ENCODE measurements around the gene ASB16. TPM values are rescaled to one million over a fixed set of nuclear protein-coding genes. Genes with fewer than 3 reads are reported as not detected.

The ASB16 gene
- polyA plus RNA-seq, 1 of the 3 experiments (the other 2 are of a cell fraction): not detected

DNA sequence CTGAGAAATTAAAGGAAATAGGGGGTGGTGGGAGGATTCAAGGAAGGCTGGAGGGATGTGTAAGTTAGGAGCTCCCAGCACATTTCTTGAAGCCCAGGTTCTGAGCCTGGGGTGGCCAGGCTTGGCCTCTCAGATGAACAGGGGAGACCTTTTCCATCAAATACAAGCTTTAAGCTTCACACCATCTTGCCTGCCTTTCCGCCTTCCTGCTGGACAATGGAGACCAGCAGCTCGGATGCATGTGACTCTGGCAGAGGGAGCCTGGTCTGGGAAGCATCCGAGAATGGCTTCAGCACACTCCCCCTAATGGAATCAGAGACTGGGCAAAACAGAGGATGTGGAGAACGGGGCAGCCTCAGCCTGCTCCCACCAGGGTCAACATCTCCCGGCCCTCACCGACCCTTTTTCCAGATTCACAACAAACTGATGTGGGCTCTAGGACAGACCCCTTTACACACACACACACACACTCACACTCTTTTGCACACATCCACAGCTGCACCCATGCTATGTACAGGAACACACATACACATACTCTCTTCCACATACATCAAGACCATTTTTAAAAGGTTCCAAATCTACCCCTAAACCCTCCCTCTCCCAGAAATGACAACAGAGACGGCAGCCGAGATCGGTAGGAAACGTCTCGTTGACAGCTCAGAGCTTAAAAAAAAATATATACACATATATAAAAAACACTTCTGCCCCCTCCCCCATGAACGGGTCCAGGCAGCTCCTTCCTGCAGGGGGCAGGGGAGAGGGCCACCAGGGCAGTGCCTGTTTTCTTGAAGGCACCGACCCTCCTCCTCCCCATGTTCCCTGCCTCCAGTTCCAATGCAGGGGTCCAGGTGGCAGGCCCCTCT lies 35.7 kb downstream of the ASB16 start:
- no peak overlapping the region for H3K9ac ChIP-seq
- H2AFZ ChIP-seq (ENCODE audit: low read depth): no peak overlapping the region
- no peaks in the 10 kb centered on the region for H3K9me3 ChIP-seq
- no peaks in the 10 kb centered on the region for H3K27me3 ChIP-seq (ENCODE audit: insufficient read depth)
- H3K9me2 ChIP-seq: no peaks in the 10 kb centered on the region
- H3K4me1 ChIP-seq (ENCODE audit: control insufficient read depth in 1 of 2, insufficient read depth in 2 of 2, low read depth in 1 of 2, low read length in 1 of 2): peaks cover 7 to 12% of the 10 kb centered on the region in 2 experiments; a peak in 3 of 4 replicates
- H3K36me3 ChIP-seq (replicated peaks in 1 of 2; ENCODE audit: control insufficient read depth in 1 of 2, insufficient read depth in 2 of 2, low read length in 1 of 2): peaks cover 27 to 41% of the 10 kb centered on the region in 2 experiments
- TF ChIP-seq, protein P1, sequence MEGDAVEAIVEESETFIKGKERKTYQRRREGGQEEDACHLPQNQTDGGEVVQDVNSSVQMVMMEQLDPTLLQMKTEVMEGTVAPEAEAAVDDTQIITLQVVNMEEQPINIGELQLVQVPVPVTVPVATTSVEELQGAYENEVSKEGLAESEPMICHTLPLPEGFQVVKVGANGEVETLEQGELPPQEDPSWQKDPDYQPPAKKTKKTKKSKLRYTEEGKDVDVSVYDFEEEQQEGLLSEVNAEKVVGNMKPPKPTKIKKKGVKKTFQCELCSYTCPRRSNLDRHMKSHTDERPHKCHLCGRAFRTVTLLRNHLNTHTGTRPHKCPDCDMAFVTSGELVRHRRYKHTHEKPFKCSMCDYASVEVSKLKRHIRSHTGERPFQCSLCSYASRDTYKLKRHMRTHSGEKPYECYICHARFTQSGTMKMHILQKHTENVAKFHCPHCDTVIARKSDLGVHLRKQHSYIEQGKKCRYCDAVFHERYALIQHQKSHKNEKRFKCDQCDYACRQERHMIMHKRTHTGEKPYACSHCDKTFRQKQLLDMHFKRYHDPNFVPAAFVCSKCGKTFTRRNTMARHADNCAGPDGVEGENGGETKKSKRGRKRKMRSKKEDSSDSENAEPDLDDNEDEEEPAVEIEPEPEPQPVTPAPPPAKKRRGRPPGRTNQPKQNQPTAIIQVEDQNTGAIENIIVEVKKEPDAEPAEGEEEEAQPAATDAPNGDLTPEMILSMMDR (IDR thresholded peaks at IDR 0.05): peak; percentile 39
- TF ChIP-seq NFIC (IDR thresholded peaks at IDR 0.05; ENCODE audit: borderline replicate concordance): no peak
- no peak for DNase-seq
- H4K20me1 ChIP-seq (ENCODE audit: insufficient read depth): no peaks in the 10 kb centered on the region; the same call in 1 of the 2 replicates
- H3K4me3 ChIP-seq (ENCODE audit: low read depth in 2 of 2, low read length in 1 of 2): no peak overlapping the region
- 77% methylated on average over 9 of the region's 13 CpGs for WGBS (ENCODE audit: low lambda C conversion rate)
- H3K27ac ChIP-seq (ENCODE audit: low read depth in 2 of 2, low read length in 1 of 2): no peak overlapping the region
- CTCF ChIA-PET: interaction anchor here (0.8 to 2.1 kb wide), 10 partner anchors 8 to 169 kb away, joined by 3 to 9 read pairs (median 4); no protein-coding TSS in a partner anchor
- POLR2A ChIA-PET: no interaction called here
- H3F3A ChIP-seq (replicated peaks; ENCODE audit: insufficient read depth): peaks cover 42% of the 10 kb centered on the region
- H3K4me2 ChIP-seq: no peak overlapping the region
- H3K79me2 ChIP-seq (ENCODE audit: insufficient read depth): no peaks in the 10 kb centered on the region

DNA sequence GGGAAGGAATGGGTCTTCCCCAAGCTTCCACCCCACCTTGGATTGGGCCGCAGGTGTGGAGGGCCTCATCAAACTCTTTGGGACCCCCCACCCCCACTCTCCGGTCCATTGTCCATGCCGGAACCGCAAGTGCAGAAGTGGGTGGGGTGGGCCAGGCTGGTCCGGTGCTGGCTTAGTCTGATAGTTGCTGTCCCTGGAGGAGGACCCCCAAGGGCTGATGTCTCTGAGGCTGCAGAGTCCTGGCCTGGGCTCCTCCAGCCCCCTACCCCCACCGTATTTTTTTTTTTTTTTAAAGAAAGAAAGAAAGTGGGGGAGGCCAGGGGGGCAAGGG lies 36.3 kb downstream of the ASB16 start:
- H3K36me3 ChIP-seq (replicated peaks in 1 of 2; ENCODE audit: control insufficient read depth in 1 of 2, insufficient read depth in 2 of 2, low read length in 1 of 2): peaks cover 29 to 47% of the 10 kb centered on the region in 2 experiments
- no peaks in the 10 kb centered on the region for H3K79me2 ChIP-seq (ENCODE audit: insufficient read depth)
- H4K20me1 ChIP-seq (ENCODE audit: insufficient read depth): no peaks in the 10 kb centered on the region; the same call in 1 of the 2 replicates
- H3K4me3 ChIP-seq (ENCODE audit: low read depth in 2 of 2, low read length in 1 of 2): no peak overlapping the region
- no peaks in the 10 kb centered on the region for H3K9me3 ChIP-seq
- no peak overlapping the region for H3K4me2 ChIP-seq
- ChIA-PET POLR2A (no interaction called here), CTCF (interaction anchor here (1.0 to 2.1 kb wide), 6 partner anchors 10 to 168 kb away, joined by 3 to 10 read pairs (median 5); no protein-coding TSS in a partner anchor)
- 83% methylated on average over 6 of the region's 6 CpGs for WGBS (ENCODE audit: low lambda C conversion rate)
- no peaks in the 10 kb centered on the region for H3K9me2 ChIP-seq
- no peak overlapping the region for H2AFZ ChIP-seq (ENCODE audit: low read depth)
- no peak for DNase-seq
- peaks cover 42% of the 10 kb centered on the region for H3F3A ChIP-seq (replicated peaks; ENCODE audit: insufficient read depth)
- H3K4me1 ChIP-seq (ENCODE audit: control insufficient read depth in 1 of 2, insufficient read depth in 2 of 2, low read depth in 1 of 2, low read length in 1 of 2): peaks cover 7 to 12% of the 10 kb centered on the region in 2 experiments; a peak in 3 of 4 replicates
- TF ChIP-seq, protein P1 (IDR thresholded peaks at IDR 0.05): peak; percentile 2; the same call in 1 of the 2 replicates
- TF ChIP-seq CHD2 (IDR thresholded peaks at IDR 0.05; ENCODE audit: low read length, partially characterized antibody): no peak
- no peak for TF ChIP-seq GABPA (IDR thresholded peaks at IDR 0.05; ENCODE audit: low read depth)
- no peak overlapping the region for H3K9ac ChIP-seq
- no peaks in the 10 kb centered on the region for H3K27me3 ChIP-seq (ENCODE audit: insufficient read depth)
- no peak overlapping the region for H3K27ac ChIP-seq (ENCODE audit: low read depth in 2 of 2, low read length in 1 of 2)

All from SK-N-SH (cell line).